Measurements from ENCODE around the gene CLDN1. TPM values are rescaled to one million over a fixed set of nuclear protein-coding genes. Genes with fewer than 3 reads are reported as not detected.

The CLDN1 gene
- polyA plus RNA-seq, 1 of the 3 experiments (the other 2 are of a cell fraction), result 0.82 TPM

GRCh38 chr3:190281308-190282051, 40.8 kb downstream of the CLDN1 start (continued):
- no peak for TF ChIP-seq CTCF (IDR thresholded peaks at IDR 0.05)
- no peak for TF ChIP-seq FOSL2 (IDR thresholded peaks at IDR 0.05; ENCODE audit: borderline replicate concordance, low read depth)

GRCh38 chr3:190279690-190280089, 42.6 kb downstream of the CLDN1 start:
- POLR2A ChIA-PET, result no interaction called here
- no peak for DNase-seq
- no peak for TF ChIP-seq MEF2A (IDR thresholded peaks at IDR 0.05; ENCODE audit: borderline replicate concordance, low read depth)
- TF ChIP-seq IRF3 (IDR thresholded peaks at IDR 0.05; ENCODE audit: low read depth, low read length), result no peak
- no peak for TF ChIP-seq SMC3 (IDR thresholded peaks at IDR 0.05; ENCODE audit: low read depth, low read length)
- TF ChIP-seq EZH2phosphoT487 (IDR thresholded peaks at IDR 0.05; ENCODE audit: borderline replicate concordance, low read depth), result no peak
- TF ChIP-seq FOXJ3 (CRISPR knock-in tag; IDR thresholded peaks at IDR 0.05), result no peak
- TF ChIP-seq RAD21 (IDR thresholded peaks at IDR 0.05; ENCODE audit: low read length), result no peak
- TF ChIP-seq, protein P1, sequence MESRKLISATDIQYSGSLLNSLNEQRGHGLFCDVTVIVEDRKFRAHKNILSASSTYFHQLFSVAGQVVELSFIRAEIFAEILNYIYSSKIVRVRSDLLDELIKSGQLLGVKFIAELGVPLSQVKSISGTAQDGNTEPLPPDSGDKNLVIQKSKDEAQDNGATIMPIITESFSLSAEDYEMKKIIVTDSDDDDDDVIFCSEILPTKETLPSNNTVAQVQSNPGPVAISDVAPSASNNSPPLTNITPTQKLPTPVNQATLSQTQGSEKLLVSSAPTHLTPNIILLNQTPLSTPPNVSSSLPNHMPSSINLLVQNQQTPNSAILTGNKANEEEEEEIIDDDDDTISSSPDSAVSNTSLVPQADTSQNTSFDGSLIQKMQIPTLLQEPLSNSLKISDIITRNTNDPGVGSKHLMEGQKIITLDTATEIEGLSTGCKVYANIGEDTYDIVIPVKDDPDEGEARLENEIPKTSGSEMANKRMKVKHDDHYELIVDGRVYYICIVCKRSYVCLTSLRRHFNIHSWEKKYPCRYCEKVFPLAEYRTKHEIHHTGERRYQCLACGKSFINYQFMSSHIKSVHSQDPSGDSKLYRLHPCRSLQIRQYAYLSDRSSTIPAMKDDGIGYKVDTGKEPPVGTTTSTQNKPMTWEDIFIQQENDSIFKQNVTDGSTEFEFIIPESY (IDR thresholded peaks at IDR 0.05; ENCODE audit: borderline replicate concordance, low read depth), result no peak
- TF ChIP-seq ELF1 (IDR thresholded peaks at IDR 0.05), result no peak
- TF ChIP-seq RCOR1 (IDR thresholded peaks at IDR 0.05; ENCODE audit: low read length), result no peak
- TF ChIP-seq POLR2AphosphoS5 (IDR thresholded peaks at IDR 0.05; ENCODE audit: low read depth, low read length), result no peak
- no peak for TF ChIP-seq CHD2 (IDR thresholded peaks at IDR 0.05; ENCODE audit: low read length, partially characterized antibody)
- TF ChIP-seq, protein P2, sequence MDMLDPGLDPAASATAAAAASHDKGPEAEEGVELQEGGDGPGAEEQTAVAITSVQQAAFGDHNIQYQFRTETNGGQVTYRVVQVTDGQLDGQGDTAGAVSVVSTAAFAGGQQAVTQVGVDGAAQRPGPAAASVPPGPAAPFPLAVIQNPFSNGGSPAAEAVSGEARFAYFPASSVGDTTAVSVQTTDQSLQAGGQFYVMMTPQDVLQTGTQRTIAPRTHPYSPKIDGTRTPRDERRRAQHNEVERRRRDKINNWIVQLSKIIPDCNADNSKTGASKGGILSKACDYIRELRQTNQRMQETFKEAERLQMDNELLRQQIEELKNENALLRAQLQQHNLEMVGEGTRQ (IDR thresholded peaks at IDR 0.05; ENCODE audit: borderline replicate concordance, low read depth, low read length), result no peak
- no peak for TF ChIP-seq RFX5 (IDR thresholded peaks at IDR 0.05; ENCODE audit: low read length)
- no peak for TF ChIP-seq GATA2 (CRISPR knock-in tag; IDR thresholded peaks at IDR 0.05)
- no peak for TF ChIP-seq RXRA (IDR thresholded peaks at IDR 0.05; ENCODE audit: borderline replicate concordance, low read depth)
- no peaks in the 10 kb centered on the region for H3F3A ChIP-seq (replicated peaks; ENCODE audit: insufficient read depth)
- no peaks in the 10 kb centered on the region for H3K27me3 ChIP-seq (ENCODE audit: insufficient read depth)
- no peaks in the 10 kb centered on the region for H3K4me1 ChIP-seq (ENCODE audit: control insufficient read depth in 1 of 2, insufficient read depth in 2 of 2, low read depth in 1 of 2, low read length in 1 of 2)
- no peak overlapping the region for H3K27ac ChIP-seq (ENCODE audit: low read depth in 2 of 2, low read length in 1 of 2)
- no peak overlapping the region for H3K4me2 ChIP-seq
- H3K79me2 ChIP-seq (ENCODE audit: insufficient read depth), result no peaks in the 10 kb centered on the region
- no peaks in the 10 kb centered on the region for H4K20me1 ChIP-seq (ENCODE audit: insufficient read depth)
- 0 out of 2 replicates have a peak, but pooled peaks cover 4% of the 10 kb centered on the region for H3K9me2 ChIP-seq
- no peaks in the 10 kb centered on the region for H3K36me3 ChIP-seq (replicated peaks in 1 of 2; ENCODE audit: control insufficient read depth in 1 of 2, insufficient read depth in 2 of 2, low read length in 1 of 2)
- no peak overlapping the region for H2AFZ ChIP-seq (ENCODE audit: low read depth)
- CTCF ChIA-PET, result no interaction called here
- no peak overlapping the region for H3K9ac ChIP-seq
- no peak overlapping the region for H3K4me3 ChIP-seq (ENCODE audit: low read depth in 2 of 2, low read length in 1 of 2)
- H3K9me3 ChIP-seq, result no peaks in the 10 kb centered on the region

Data from SK-N-SH (cell line).